HG02678 (cell line): ENCODE measurements around the gene ATF6B.

Source experiments
- ATAC-seq: cut with Tn5 transposase; IDR thresholded peaks from one replicate; pipeline ENCODE4 v1.9.1; 2021; ENCODE audit warnings: mild to moderate bottlenecking, moderate library complexity; ENCODE audit not compliant: unreplicated experiment

Gene ATF6B

DNA sequence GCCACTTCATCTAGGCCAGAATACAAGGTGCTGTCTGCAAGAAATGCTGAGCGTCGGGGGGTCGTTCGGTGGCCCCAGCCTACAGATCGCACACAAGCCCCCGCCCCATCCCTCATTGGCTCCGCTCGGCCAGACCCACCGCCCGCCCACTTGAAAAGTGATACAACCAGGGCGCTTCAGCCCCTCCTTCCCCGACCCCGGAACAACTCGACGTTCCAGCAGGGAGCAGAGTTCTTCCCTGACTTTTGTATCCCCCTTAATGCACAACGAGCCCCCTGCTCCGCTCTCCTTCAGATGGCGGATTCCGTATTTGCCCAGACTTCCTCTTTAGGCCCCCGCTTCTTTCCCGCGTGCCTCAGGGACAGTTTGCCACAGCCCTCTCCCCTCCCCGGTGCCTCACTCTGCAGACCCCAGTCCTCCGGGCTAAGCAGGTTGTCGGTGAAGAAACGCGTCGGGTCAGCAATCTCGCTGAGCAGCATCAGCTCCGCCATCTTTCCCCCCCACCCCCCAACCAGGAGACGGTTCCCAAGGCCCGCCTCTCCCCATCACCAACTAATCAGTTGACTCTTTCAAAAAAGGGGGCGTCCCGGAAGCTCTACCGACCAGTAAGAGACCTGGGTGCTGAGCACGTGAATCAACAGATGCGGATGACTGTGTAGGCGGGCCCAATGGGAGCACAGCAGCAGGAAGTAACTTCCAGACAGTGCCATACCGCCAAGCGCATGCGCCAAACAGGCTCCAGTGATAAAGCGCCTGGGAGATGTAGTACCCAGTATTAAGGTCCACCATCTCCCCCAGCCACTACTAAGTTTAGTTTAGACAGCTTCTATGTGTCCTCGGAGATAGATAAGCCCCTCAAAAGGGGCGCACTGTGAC lies at the start of gene ATF6B:
TSS of gene ATF6B (minus strand) at position 530 of the 876 bp plus-strand sequence. CDS start at position 491, 39 bp downstream.
- ATAC-seq = peak; percentile 84

DNA sequence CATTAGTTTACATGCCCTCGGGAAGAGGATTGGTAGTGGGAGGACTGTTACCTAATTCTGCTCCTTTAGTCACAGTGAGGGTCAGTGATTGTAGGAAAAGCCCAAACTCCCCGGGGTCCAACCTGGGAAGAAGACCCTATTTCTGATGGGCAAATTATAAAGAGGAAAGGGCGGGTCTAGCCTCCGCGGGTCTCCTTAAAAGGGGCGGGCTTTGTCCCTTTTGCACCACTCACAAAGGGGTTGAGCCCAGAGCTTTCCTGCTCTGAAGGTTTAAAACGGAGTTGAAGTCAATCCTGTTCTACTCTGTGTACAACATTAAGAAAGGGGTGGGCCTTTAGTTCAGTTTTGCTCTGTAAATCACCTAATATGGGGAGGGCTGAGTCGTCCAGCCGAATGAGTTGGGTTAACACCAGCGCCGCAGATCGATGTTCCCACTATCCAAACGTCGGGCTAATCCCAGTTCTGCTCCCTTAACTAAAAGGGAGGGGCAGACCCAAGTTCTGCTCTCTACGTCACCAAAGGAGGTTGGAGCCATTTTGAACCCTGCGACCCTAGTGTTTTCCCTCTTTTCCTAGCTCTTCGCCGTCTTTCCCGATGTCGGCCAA lies 49.2 kb upstream of the ATF6B start:
- ATAC-seq = no peak

DNA sequence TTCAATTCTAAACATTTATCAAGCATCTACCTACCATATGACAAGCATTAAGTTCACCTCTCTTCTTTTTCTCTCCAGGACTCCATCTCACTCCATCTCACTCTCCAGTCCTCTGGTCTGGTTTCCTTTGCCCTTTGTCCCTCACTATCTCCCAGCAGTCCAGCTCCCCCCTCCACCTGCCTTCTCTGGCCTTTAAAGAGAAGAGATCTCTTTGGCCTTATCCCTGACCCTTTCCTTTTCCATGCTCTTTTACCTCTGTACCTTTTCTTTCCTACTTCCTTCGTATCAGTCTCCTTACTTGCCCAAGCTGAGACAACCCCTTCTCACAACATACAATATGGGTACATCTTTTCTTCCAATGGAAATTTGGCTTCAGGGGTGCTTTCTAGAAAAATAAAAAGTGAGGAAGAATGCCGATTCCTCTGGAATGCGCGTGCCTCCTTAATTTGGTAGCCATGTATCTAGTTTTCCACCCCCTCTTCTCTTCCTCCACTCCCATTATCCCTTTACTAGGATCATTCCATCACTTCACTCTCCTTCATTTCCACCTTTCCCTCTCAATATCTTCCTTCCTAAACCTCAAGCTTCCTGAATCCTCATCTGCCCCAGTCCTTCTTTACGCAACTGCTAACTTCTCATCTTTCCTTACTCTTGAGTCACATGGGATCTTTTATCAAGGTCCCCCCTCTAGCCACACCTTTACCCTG lies 48.6 kb upstream of the ATF6B start:
- no peak for ATAC-seq

- peak; percentile 45 for ATAC-seq
Measured at GRCh38 chr6:32175711-32176475, 47.8 kb upstream of the ATF6B start, which contains the start of gene AGPAT1. Gene AGPAT1 (minus strand): TSS chr6:32176084. CDS start chr6:32171496, 4,588 bp downstream.

- ATAC-seq = no peak
Measured at GRCh38 chr6:32175322-32175710, 47.3 kb upstream of the ATF6B start.

GRCh38 chr6:32174416-32174815 lies 46.4 kb upstream of the ATF6B start:
- ATAC-seq = no peak

DNA sequence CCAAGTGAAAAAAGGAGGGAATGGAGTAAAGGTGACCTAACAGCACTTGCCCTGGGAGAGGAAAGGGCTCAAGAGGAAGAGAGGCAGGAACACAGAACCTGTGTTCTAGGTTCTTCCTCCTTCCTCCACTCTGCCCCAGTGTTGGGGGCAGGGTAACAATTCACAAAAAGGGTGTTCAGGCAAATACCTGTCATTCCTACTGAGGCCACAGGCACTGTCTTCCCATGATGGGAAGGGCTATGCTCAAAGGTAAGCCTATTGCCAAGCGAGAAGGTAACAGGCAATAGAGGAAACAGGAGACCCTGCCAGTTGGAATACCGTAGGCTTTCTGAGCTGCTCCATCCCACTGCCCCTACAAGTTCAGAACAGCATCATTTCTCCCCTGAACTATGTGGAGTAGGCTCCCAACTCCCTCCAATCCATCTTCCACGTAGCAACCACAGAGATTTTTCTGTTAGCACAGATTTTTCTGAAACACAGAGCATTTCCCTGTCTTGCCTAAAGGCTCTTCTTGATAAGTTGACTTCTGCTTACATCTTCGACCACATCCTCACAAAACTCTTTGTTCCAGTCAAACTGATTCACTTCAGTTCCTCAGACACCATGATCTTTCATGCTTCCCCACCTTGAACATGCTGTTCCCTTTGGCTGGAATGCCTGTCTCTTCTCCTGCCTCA lies 45.1 kb upstream of the ATF6B start:
- ATAC-seq = no peak

GRCh38 chr6:32171234-32171633 lies 43.2 kb upstream of the ATF6B start:
- no peak for ATAC-seq

GRCh38 chr6:32170294-32170693 lies 42.2 kb upstream of the ATF6B start:
- no peak for ATAC-seq

DNA sequence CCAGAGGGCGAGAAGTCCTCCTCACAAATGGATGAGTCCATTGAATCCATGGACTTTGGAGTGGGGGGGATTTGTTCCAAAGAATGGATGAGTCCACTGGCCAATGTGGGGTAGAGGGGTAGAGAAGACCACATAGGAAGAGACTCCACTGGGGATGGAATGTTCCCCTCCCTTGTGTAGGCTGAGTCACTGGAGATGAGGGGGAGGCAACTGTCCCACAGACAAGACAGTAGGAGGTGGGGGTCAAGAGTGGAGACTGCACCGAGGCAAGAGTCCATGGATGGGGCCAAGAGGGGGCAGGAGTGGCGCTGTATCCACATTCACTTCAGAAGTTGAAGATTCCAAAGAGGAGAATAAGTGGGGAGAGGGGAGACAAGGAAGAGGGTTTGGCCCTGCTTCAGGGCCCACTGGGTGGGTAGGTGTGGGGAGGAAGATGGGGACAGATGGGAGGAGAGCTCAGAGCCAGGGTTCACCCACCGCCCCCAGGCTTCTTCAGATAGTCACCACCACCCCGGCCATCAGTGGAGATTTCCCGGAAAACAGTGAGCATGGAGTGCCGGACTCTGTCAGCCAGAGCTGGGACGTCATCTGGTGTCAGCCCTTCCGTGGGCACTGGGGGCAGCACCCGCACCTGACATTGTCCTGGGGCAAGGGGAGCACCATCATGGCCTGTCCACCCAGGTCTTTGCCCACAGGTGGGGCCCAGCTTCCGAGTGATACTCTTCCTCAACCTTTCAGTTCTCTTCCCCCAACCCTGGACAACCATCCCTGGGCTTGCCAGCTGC lies 41.0 kb upstream of the ATF6B start:
- no peak for ATAC-seq

GRCh38 chr6:32168350-32168749 lies 40.3 kb upstream of the ATF6B start:
- ATAC-seq = no peak

DNA sequence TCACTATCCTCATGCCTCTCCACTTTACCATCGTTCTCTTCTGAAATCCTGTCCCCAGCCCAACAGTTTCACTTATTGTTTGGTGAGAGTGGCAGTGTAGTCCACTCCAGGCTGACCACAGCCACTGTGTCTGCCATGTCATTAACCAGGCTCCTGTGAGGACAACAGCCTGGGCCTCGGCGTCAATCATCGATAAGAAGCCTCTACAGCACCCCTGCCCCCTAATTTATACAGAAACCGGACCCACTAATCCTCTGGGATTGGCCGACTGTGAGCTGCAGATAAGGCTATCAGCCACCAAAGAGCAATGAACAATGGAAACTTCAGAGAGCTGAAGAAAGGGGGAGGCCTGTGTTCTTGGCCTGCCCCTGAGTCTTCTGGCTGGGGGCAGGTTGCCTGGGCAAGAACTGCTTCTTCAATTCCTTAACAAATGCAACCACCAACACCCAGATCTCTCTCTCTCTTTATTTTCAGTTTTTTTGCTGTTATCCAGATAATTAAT lies 39.8 kb upstream of the ATF6B start:
- ATAC-seq = no peak

- no peak for ATAC-seq
Measured at GRCh38 chr6:32167154-32167760, 39.2 kb upstream of the ATF6B start.

- ATAC-seq = no peak
Measured at GRCh38 chr6:32166411-32167061, 38.5 kb upstream of the ATF6B start.

DNA sequence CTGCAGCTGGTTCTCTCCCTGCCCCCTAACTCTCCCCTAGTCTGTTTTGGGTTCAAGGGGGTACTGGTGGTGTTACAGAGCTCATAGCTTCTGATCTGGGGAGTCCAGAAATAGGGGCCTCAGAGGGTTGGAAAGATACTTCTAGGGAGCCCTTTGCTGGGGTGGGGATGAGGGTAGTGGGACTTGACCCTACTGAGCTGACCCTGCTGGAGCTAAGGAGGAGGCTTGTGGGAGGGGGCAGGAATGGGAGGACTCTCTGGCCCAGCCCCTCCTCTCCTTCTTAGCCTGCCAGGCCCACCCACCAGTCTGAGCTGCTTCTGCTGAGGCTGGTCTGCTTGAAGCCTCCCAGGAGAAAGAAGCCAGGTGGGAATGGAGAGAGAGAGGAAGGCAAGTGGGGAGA lies 36.2 kb upstream of the ATF6B start, which contains the start of gene EGFL8:
TSS of gene EGFL8 (plus strand) at position 301 of the 400 bp plus-strand sequence. CDS start 1,571 bp downstream, outside the sequence.
- ATAC-seq = no peak

DNA sequence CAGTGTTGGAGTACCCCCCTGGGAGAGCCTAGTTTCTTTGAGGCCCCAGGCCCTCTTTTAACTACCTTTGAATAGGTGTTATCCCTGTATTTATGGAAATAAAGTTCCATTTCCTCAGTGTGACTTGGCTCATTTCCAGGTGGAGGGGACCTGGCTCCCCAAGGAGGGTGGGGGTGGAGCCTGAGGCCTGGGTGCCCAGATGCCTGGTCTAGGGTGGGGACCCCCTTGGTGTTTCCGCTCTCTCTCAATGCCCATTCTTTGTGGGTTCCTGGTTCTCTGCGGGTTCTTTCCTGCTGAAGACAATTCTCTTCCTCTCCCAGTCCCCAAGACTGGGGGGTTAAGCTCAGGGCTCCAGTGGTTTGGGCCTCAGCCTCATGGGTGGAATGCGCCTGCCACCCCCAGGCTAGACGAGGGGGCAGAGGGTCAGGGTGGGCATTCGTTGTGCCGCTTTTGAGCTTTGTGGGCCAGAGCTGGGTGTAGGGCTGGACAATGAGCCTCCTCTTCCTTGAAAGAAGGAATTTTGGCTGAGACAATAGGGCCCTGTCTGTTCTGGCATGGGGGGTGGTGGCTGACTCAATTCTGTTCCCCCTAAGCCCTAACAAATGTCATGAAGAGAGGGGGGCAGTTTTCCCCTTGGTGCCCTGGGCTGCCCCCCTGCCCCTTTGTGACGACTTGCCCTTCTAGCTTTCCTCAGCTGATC lies 35.7 kb upstream of the ATF6B start:
- ATAC-seq = no peak

- no peak for ATAC-seq
Measured at GRCh38 chr6:32158052-32158451, 30.0 kb upstream of the ATF6B start.

- ATAC-seq = no peak
Measured at GRCh38 chr6:32156891-32157290, 28.8 kb upstream of the ATF6B start.
